HG02759 (cell line): ENCODE results near the gene ALDH1A3.

Experiments
- ATAC-seq: cut with Tn5 transposase; IDR thresholded peaks from one replicate; pipeline ENCODE4 v1.9.1; 2021; ENCODE audit warnings: mild to moderate bottlenecking, moderate library complexity; ENCODE audit not compliant: unreplicated experiment

Gene ALDH1A3

GRCh38 chr15:100947760-100948429, 68.3 kb downstream of the ALDH1A3 start:
- no peak for ATAC-seq

GRCh38 chr15:100948430-100948762, 68.8 kb downstream of the ALDH1A3 start:
- no peak for ATAC-seq

- no peak for ATAC-seq
These were observed 70.1 kb downstream of the ALDH1A3 start for GRCh38 chr15:100949691-100950090.

- ATAC-seq, result no peak
These were observed 72.3 kb downstream of the ALDH1A3 start for GRCh38 chr15:100951965-100952364.

- no peak for ATAC-seq
These were observed 72.9 kb downstream of the ALDH1A3 start for GRCh38 chr15:100952566-100952965.

- peak; percentile 56 for ATAC-seq
These were observed 78.9 kb downstream of the ALDH1A3 start for GRCh38 chr15:100958326-100959065.

- peak; percentile 21 for ATAC-seq
These were observed 79.7 kb downstream of the ALDH1A3 start for GRCh38 chr15:100959066-100960050.
